Uterus (tissue), 4 donors: ENCODE results near the gene ZIC1. TPM values are rescaled to one million over a fixed set of nuclear protein-coding genes. Genes with fewer than 3 reads are reported as not detected.

Experiments used
- DNase-seq, 2 donors: peaks; one replicate each; pipeline ENCODE4 v3.0.0-alpha.2; 2019 to 2020
- H3K27ac ChIP-seq, 2 donors: fragments of 200-600 bp; sonication (generic); 1 replicate in 1 of 2; 2 replicates in 1 of 2; pipeline ENCODE4 v1.5.1; 2016 to 2018
- H3K27me3 ChIP-seq, 2 donors: fragments of 200-600 bp; sonication (generic); one replicate each; pipeline ENCODE4 v1.5.1; 2018 to 2019; ENCODE audit warnings: control low read depth in 1 of 2
- H3K36me3 ChIP-seq, 2 donors: fragments of 200-600 bp; sonication (generic); one replicate each; pipeline ENCODE4 v1.5.1; 2019; ENCODE audit warnings: control low read depth in 1 of 2
- H3K4me1 ChIP-seq, 2 donors: fragments of 200-600 bp; sonication (generic); one replicate each; pipeline ENCODE4 v1.5.1; 2018 to 2019; ENCODE audit warnings: control low read depth in 1 of 2
- H3K4me3 ChIP-seq, 2 donors: fragments of 200-600 bp; sonication (generic); 1 replicate in 1 of 2; 2 replicates in 1 of 2; pipeline ENCODE4 v1.5.1; 2018 to 2019; ENCODE audit warnings: mild to moderate bottlenecking in 1 of 2
- H3K9me3 ChIP-seq, 2 donors: fragments of 200-600 bp; sonication (generic); one replicate each; pipeline ENCODE4 v1.5.1; 2019; ENCODE audit warnings: control low read depth in 1 of 2
- POLR2A ChIP-seq, 2 donors: fragments of 450-650 bp; IDR thresholded peaks; one replicate each; pipeline ENCODE4 v1.6.1; 2016; ENCODE audit warnings: antibody characterized with exemption in 2 of 2, mild to moderate bottlenecking in 1 of 2, moderate library complexity in 1 of 2
- intact Hi-C: fragments of 100-400 bp; cut with DNase I; formaldehyde crosslinking; loops from one replicate; pipeline ENCODE4 v1.15.1; 2023; ENCODE audit warnings: low total_unique reads
- total RNA-seq, 4 donors: library from RNA; depleted of rRNA in 3 of 4; stranded (reverse); fragments of >200 nt in 3 of 4; gene quantifications; one replicate each; pipeline versions ENCODE4 v1.1.0 to v1.2.4, GENCODE V29; 2014 to 2023
- TF ChIP-seq, protein P1 (sequence below), 4 experiments: fragments of 200-600 bp in 2 of 4; fragments of 450-650 bp in 2 of 4; sonication (generic) in 2 of 4; IDR thresholded peaks; one replicate each; pipeline ENCODE4 v1.5.1; 2016 to 2019; ENCODE audit warnings: antibody characterized with exemption in 4 of 4, mild to moderate bottlenecking in 2 of 4, moderate library complexity in 1 of 4
- donor health status: DM: yes; HTN: yes; CAD: no.

ZIC1 gene
- total RNA-seq, 4 donors from 2014 or later: not detected

DNA sequence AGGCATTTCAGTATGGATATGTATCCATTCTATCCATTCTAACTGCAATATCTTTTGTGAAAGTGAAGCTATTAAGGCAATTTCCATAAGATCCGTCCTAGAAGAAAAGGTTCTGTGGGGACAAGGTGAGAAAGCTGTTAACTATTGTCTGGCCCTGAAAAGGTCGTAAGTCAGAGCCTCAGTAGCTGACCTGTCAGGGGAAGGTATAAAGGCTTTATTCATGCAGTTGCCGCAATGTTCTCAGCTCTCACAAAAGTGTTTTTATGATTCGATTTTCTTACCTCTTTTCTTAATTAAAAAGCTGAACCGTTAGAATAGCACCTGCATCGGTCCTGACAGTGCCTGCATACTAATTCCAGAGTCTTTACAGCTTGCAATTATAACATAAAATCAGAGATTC lies 27.6 kb upstream of the ZIC1 start:
- DNase-seq: no peak
- TF ChIP-seq, protein P1, sequence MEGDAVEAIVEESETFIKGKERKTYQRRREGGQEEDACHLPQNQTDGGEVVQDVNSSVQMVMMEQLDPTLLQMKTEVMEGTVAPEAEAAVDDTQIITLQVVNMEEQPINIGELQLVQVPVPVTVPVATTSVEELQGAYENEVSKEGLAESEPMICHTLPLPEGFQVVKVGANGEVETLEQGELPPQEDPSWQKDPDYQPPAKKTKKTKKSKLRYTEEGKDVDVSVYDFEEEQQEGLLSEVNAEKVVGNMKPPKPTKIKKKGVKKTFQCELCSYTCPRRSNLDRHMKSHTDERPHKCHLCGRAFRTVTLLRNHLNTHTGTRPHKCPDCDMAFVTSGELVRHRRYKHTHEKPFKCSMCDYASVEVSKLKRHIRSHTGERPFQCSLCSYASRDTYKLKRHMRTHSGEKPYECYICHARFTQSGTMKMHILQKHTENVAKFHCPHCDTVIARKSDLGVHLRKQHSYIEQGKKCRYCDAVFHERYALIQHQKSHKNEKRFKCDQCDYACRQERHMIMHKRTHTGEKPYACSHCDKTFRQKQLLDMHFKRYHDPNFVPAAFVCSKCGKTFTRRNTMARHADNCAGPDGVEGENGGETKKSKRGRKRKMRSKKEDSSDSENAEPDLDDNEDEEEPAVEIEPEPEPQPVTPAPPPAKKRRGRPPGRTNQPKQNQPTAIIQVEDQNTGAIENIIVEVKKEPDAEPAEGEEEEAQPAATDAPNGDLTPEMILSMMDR (IDR thresholded peaks at IDR 0.05): no peak
- TF ChIP-seq POLR2A (IDR thresholded peaks at IDR 0.05): no peak
- Histone ChIP-seq H3K27me3 (peaks cover 0 to 92% of the 10 kb centered on the region in 2 donors), H3K9me3 (no peaks in the 10 kb centered on the region), H3K4me3 (no peak overlapping the region), H3K36me3 (no peaks in the 10 kb centered on the region), H3K27ac (no peak overlapping the region), H3K4me1 (no peaks in the 10 kb centered on the region)
- intact Hi-C loops: no loop called here

- H3K4me3 ChIP-seq: no peak overlapping the region
- H3K36me3 ChIP-seq: no peaks in the 10 kb centered on the region
- intact Hi-C loops: no loop called here
- no peaks in the 10 kb centered on the region for H3K4me1 ChIP-seq
- no peaks in the 10 kb centered on the region for H3K9me3 ChIP-seq
- no peak overlapping the region for H3K27ac ChIP-seq
- no peak for DNase-seq
- TF ChIP-seq POLR2A (IDR thresholded peaks at IDR 0.05): no peak
- TF ChIP-seq, protein P1 (IDR thresholded peaks at IDR 0.05): no peak
- H3K27me3 ChIP-seq: peaks cover 0 to 91% of the 10 kb centered on the region in 2 donors
Measured at GRCh38 chr3:147383617-147384016, 25.5 kb upstream of the ZIC1 start.

- DNase-seq: no peak
- TF ChIP-seq POLR2A (IDR thresholded peaks at IDR 0.05): no peak
- TF ChIP-seq, protein P1 (IDR thresholded peaks at IDR 0.05): no peak
- Histone ChIP-seq H3K4me1 (no peaks in the 10 kb centered on the region), H3K36me3 (no peaks in the 10 kb centered on the region), H3K9me3 (no peaks in the 10 kb centered on the region), H3K27ac (no peak overlapping the region), H3K27me3 (peaks cover 0 to 91% of the 10 kb centered on the region in 2 donors), H3K4me3 (no peak overlapping the region)
- intact Hi-C loops: no loop called here
Measured at GRCh38 chr3:147384210-147385058, 24.7 kb upstream of the ZIC1 start.

GRCh38 chr3:147385059-147386012 lies 23.8 kb upstream of the ZIC1 start:
- H3K4me1 ChIP-seq: no peaks in the 10 kb centered on the region
- DNase-seq: no peak
- no peaks in the 10 kb centered on the region for H3K36me3 ChIP-seq
- intact Hi-C loops: no loop called here
- H3K9me3 ChIP-seq: no peaks in the 10 kb centered on the region
- peaks cover 0 to 91% of the 10 kb centered on the region in 2 donors for H3K27me3 ChIP-seq
- TF ChIP-seq, protein P1 (IDR thresholded peaks at IDR 0.05): no peak
- TF ChIP-seq POLR2A (IDR thresholded peaks at IDR 0.05): no peak
- no peak overlapping the region for H3K4me3 ChIP-seq
- H3K27ac ChIP-seq: no peak overlapping the region
